ENCODE measurements around the gene ERVH48-1.

- TF ChIP-seq POLR2AphosphoS5 (IDR thresholded peaks at IDR 0.05; ENCODE audit: borderline replicate concordance, low read depth, low read length): no peak
- no peak for TF ChIP-seq EZH2 (IDR thresholded peaks at IDR 0.05)
- no peak for TF ChIP-seq FOXP2 (optimal IDR thresholded peaks at IDR 0.05; ENCODE audit: control extremely low read depth, extremely low read length, insufficient read depth)
Measured at GRCh38 chr21:42937960-42938605, 12.7 kb upstream of the ERVH48-1 start.

Data from SK-N-MC (cell line).